HG03520 (cell line): ENCODE data around the gene PSMB10.

Experiments used
- ATAC-seq: cut with Tn5 transposase; IDR thresholded peaks from one replicate; pipeline ENCODE4 v1.9.1; 2021; ENCODE audit warnings: mild to moderate bottlenecking, moderate library complexity; ENCODE audit not compliant: unreplicated experiment

PSMB10 gene

DNA sequence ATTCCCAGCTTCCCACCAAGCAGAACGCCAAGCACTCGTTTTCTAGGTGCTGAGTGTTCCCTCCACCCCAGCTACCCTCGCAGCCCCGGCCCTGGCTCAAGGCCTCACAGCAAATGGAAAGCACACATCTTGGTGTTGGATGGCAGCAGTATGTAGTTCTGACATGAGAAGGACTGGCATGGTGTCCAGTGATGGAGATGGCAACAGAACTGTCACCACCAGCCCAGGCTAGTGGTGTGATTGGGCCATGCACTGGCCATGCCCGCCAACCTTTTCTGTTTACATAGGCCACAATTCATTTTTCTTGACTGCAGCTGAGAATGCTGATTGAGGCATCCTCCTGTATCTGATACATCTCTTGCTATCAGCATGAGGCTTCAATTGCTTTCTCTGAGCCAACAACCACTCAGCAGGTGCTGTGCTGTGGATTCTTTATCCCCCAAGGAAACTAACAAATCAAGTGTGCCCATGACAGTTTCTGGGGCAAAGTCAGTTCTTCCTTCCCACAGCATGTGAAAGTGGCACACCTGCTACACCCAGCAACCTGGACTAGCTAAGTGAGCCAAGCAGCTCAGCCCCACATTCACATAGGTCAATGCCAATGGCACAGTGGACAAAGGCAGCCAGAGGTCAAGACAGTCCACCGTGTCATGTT lies 28.0 kb upstream of the PSMB10 start:
- ATAC-seq, result no peak

DNA sequence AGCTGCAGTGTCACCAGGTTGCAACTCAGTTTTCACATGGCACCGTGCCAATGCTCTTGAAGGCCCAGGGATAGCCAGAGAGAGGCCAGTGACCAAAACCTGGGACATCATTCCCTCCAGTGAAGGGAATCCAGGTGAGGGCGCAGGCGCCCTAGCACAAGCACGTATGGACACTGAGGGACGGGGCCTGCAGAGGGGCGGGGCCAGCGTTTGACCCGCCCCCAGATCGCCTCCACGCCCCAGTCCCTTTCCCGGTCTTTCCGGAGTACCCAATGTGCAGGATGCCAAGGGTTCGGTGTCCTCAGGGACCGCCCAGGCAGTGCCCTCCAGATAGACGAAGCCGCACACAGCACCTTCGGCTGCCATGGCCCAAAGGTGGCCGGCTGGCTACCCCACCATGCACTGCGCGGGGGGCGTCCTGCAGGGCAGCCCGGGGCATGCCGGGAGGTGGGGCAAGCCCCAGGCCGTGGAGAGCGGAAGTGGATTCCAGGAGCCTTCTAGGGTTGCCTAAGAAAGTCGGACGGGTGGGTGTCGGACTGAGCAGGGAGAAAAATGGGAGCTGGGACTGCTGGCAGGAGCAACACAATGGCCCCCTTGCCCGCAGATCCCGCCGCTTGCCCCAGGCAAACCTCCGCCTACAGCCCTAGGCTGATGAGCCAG lies 27.1 kb upstream of the PSMB10 start:
- no peak for ATAC-seq

DNA sequence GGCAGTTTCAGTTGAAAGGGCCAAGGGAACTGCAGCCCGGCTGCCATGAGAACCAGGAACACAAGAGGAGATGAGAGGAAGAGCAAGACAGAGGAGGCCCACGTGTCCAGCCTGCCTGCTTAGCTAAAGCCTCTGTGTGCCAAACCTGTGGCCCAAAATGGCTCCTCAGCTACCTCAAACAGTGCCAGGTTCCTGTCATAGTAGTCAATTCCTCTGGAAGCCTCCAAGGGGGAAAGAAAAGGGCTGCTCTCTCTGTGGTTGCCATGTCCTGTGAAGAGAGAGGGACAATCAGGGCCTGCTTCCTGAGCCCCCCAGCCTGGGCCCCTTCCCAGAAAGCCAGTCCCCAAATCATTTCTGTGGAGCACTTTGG lies 26.6 kb upstream of the PSMB10 start:
- ATAC-seq, result no peak

DNA sequence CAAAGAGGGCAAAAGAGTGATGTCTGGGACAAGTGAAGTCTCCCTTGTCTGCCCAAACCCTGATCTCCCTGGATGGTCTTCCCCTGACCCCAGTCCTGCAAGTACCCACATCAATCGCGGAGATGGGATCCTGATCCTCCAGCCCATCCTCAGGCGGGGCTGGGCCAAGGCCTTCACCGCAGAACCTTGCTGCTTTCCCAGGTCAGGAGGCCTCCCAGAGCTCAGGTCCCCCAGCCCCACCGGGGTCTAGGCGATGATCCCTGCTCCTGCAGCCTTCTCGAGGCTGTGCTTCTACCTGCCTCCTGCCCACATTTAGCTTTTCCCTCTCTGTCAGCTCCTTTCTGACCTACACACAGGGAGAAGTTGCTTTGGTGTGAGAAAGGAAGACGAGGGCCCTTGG lies 25.5 kb upstream of the PSMB10 start:
- ATAC-seq, result no peak

DNA sequence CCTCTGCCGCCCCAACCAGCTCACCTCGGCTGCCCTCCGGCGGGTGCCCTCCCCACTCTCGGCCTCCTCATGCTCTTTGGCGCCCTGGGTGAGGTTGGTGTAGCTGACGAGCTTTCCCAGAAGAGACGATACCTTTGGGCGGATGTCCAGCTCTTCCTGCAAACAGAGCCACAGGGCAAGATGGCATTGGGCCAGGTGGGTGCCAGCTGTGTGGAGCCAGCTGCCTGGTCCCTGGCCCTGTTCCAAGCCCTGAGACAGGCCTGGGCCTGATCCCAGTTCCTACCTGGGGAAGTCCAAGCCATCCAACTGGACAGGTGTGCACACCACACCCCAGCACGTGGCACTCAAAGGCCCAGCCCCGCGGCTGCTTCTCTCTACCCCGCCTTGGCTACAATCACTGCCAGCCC lies 24.9 kb upstream of the PSMB10 start:
- no peak for ATAC-seq

DNA sequence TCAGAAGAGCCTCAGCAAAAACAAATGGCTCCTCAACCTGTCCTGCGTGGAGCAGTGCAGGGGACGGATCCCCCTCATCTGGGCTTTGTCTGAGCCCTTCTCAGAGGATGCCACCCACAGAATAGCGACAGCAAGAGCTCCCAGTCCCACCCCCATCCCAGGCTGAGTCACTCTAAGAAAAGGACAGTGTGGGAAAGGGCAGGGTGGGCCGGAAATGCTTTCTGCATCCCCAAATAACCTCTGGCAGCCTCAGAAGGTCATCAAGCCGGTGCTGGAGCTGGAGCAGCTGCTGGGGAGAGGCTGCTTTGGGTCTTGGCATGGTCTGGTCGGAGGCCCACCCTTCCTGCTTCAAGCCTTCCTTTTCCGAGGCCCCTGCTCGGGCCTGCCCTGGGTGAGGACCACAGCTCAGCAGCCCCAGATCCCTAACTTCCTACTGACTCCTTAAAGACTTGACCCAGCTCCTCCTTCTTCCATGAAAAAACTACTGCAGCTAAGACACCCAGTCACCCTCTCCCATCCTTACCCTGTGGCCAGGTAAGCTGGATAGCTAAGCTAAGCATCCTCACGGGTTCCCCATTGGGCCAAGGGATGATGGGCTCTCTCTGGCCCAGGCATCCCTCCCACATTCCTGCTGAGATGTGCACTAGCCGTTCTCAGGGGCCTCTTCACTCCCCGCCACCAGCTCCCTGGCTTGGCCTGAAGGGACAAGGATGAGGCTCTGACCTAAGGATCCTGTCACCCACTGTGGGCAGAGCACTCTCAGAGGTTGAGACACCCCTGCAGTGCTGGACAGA lies 23.1 kb upstream of the PSMB10 start:
- no peak for ATAC-seq

DNA sequence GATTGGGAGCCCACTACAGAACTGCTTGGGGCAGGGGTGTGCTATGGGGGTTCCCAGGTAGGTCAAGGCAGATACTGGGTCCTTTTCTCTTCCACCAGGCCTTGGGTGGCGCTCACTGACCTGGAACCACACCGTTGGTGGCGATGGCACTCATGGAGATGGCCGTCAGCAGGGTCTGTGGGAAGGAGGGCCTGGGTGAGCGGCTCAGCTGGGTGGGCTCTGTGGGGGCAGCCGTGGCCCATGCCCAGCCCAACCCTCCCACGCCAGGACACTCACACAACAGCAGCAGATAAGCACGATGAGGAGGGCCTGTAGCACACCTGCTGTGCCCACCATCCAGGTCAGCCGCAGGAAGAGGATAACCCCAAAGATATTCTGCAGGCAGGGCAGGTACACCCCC lies 21.0 kb upstream of the PSMB10 start:
- no peak for ATAC-seq

DNA sequence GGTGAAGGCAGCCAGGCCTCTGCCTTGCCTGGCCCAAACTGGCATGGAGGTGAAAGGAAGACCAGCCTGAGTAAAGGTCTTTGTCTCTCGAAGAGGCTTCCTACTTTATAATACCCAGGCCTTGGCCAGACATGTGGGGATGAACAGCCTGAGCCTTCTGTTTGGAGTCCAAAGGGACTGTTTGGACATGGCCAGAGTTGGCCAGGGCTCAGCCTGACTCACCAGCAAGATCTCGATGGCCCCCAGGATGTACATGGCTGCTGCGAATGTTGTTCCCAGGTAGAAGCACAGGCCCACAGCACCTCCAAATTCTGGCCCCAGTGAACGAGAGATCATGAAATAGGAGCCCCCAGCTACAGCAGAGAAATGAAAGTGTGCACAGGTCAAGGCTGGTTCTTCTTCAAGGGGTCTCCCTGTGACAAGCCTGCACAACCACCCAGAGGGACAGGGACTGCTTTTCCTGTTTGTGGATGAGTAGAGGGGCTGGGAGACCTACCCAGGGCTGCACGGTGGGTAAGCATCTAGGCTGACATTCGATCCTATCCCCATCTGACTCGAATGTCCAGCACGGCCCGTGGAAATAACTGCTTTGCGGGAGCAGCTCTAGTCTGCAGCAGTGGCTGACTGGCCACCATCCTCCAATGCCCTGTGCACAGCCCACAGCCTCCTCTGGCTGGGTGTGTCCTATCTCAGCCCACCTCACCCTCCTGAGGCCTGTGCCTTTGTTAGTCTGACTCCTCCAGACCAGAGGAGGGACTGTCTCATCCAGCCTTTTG lies 18.0 kb upstream of the PSMB10 start:
- ATAC-seq, result no peak

DNA sequence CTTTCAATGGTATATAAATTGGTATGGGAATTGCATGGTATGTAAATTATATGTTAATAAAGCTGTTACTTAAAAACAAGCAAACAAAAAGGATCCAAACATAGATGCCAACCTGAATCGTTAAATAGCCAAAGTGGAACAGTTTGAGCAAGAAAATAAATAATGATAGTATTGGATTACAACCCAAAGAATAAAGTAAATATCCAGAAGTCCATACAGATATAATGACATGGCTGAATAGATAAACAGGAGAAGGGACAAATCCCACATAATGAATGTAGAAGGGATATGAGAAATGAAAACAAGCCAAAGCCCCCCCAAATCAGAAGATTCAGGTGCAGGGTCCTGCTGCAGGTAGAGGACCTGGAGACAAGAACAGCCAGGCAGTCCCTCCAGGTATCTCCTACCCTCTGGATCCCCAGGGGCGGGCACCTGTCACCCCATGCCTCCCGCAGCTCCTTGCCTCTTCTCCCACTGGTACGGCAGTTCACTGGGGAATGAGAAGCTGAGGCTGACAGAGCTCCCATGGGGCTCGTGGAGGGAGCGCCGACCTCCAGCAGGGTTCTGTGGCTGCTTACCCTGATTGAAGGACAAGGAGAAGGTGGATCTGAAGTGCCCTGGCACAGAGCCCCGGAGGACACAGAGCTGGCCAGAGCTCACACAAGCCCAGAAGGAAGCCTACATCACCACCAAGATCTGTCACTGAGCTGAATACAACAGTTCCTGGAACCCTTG lies 17.2 kb upstream of the PSMB10 start:
- no peak for ATAC-seq

DNA sequence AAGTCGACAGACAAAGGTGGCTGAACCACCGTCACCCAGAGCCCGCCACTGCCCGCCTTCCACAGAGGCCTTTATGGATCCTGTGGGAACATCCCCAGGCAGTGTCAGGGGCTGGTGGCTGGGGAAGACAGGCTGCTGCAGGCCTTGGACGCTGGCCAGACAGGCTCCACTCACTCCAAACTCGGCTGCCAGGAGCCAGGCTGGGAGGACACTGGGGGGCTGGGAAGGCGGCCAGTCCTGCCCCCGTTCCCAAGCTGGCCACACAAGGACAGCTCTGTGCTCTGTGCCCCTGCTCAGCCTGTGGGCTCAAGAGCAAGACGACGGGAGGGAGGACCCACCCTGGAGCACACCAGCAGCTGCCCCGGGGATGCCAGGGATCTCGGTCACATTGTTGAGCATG lies 14.8 kb upstream of the PSMB10 start:
- no peak for ATAC-seq

DNA sequence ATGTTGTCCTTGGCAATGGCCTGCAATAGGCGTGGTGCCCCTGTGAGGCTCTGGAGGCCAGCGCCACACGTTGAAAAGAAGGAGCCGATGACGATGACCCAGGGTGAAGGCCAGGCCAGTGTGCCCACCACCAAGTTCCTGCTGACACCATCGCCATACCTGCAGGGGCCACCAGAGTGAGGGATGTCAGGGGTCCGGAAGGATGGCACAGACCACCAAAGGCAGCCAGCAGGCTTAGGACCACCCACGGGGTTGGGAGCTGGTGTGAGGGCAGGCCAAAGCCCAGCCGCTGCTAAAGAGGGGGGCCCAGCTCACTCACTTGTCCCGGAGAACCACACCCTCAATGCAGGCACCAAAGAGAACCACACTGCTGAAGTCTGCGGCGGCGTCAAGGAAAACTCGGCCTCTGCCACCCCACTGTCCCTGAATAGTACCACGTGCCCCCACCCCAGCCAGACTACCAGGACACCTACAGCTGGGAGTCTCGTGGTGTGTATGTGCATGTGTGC lies 13.7 kb upstream of the PSMB10 start:
- no peak for ATAC-seq

DNA sequence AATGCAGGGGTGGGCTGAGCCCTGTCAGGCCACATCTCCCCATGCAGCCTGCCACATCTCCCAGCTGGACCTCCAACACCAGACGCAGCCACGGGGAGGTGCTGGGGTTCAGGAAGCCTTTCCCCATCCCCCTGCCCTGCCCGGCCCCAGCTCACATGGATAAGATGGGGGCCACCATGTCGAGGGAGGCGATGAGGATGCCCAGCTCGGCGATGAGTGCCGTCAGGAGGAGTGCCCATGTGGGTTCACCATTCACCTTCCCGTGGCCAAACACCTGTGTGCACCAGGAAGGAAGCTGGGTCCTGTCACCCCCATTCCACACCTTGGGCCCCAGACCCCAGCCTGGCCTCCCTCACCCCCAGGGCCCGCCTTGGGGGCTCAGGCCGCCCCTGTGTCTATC lies 13.0 kb upstream of the PSMB10 start:
- no peak for ATAC-seq

DNA sequence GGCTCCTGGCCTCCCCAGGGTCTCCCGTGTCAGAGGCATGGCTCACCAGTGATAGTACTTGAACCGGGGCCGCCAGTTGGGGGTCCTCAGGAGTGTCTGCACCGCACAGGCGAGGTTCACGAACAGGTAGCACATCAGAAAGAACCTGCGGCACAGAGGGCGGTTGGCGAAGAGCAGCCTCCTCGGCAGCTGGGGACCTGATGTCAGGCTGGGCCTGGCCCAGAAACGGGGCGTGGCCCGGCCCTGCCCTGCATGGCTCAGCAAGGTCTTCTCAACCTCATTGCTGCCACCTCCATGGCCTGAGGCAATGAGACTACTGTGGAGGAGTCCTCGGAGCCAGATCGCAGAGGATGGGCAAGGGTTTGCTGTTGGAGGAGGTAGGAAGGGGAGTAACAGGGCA lies 11.4 kb upstream of the PSMB10 start:
- ATAC-seq, result no peak

DNA sequence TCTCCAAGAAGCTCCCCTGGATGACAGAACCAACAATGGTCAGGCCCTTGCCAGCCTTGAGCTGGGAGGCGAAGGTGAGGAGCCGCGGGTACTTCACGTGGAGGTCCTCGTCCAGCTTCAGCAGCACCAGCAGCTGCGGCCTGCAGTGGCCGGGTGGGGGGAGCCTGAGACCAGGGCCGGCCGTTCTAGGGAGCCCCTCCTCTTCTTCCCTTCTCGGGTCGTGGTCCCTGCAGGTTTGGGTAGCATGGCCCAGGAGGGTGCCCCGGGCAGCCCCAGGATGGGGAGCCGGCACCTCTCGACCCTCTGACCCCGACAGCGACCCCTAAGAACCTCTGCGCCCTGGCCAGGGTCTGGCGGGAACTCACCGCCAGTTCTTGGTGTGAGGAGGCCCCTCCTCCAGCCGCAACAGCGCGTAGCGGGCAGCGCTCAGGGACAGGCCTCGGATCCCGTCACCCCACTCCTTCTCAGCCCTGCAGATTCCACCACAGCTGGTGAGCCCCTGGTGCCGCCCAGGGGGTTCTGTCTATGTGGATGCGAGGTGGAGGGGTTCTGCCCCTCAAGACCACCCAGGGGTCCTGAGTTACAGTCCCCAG lies 10.4 kb upstream of the PSMB10 start:
- ATAC-seq, result no peak

DNA sequence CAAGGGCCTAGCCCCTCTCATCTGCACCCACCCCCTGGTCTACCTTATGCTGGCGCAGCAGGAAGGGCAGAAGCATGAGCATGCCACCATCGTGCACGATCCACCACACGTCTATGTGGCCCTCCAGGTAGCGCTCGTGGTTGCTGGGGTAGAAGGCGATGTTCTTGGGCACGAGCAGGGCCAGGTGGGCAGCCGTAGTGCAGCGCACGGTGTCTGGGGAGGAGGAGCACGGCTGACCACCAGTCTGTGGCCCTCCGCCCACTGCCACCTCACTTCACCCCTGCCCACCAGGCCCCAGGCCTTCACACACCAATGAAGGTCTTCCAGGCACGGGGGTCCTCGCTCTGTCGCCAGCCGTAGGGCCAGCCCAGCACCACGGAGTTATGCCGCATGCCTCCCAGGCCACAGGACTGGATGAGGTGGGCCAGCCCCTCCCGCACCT lies 9.5 kb upstream of the PSMB10 start:
- ATAC-seq, result no peak

DNA sequence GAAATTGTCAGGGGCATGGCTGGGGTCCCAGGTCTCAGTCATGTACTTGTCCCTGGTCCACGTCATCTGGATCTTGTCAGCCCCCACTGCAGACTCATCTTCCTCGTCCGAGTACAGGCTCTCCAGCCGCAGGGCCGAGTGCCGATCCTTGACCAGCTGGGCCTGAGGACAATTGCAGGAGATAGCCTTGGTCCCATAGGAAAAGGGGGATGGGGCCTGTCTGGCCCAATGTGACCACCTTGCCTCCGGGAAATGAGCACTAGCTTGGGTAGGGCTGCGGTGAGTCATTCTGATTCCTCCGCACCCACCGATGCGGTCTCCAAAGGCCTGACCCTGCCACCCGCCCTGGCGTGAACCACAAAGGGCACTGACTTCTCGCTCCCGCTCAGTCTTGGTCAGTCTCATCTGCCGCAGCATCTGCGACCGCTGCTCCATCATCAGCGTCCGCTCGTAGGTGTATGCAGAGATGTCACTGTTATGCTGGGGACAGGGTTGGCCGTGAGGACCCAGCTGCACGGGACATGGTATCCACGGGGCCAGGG lies 8.8 kb upstream of the PSMB10 start:
- no peak for ATAC-seq

DNA sequence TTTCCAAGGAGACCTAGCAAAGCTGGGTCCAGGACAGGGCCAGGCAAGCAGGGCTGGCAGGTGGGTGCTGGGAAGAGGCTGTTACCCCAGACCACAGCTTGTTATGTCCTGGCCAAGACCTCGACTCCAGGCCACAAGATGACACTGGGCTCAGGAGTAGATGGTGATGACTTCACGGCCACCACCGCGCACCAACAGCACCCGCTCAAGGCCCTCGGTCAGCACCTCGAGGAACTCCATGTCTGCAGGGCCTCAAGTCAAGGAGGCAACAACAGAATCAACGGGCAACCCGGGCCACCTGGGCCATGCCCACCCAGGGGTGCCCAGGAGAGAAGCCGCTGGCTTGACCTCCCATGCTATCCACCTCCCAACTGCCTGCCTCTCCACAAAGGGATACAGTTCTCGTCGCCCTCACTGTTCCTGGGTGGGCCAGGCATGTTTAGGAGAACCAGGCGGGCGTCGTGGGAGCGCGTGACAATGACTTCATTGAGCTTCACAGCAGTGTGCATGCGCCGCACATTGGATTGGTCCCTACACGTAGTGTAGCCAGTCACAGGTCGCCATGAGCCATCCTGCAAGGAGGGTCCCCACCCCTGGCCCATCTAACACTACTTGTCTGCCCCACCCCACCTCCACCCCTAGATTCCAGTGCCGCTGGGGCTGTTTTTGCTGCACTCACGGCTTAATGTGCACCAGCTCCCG lies 8.2 kb upstream of the PSMB10 start:
- ATAC-seq, result no peak

DNA sequence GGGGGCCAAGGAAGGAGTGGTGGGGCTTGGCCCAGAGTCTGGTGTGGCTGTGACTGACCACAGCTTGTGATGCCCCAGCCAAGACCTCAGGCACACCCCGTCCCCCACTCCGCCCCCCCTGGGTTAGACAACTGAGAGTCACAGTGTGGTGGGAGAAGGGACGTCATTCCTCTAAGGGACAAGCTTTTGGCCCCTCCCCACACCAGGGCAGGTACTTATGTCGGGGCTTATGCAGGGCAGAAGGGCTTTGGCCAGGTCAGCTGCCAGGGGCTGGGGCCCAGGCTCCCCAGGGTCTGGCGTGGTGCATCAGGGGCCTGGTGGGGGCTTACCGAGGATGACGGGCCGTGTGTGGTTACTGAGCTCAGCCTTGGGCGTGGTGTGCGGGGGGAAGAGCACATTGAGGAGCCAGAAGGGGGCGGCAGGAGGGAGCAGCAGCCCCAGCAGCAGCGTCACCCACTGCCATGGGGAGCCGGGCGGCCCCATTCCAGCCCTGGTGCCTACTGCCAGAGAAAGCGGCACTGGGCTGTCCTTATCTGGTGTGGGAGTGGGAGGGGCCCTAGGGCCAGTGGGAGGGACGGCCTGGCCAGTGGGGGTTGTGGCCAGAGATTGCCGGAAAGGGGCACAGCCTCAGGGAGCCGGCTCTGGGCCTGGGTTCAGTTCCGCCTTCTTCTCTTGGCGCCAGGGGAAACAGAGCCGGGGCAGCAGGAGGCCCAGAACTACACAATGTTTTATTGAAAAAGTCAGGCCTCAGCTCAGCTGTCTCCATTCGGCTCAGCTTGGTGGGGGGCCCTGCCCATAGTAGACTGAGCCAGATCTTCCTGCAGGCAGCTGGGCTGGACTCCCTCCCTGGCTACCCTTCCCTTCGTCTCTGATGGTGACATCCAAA lies 7.2 kb upstream of the PSMB10 start, which contains the start of gene LCAT:
TSS of gene LCAT (minus strand) at position 502 of the 886 bp plus-strand sequence. CDS start at position 483, 19 bp downstream.
- ATAC-seq, result no peak
